SU-DHL-6 (cell line): ENCODE results near the gene HNRNPM.

Experiments
- EZH2phosphoT487 ChIP-seq: fragments of 200-600 bp; sonication (generic), shearing (Covaris generic); conservative IDR thresholded peaks from 2 replicates; pipeline ENCODE4 v1.6.1; 2018; ENCODE audit warnings: mild to moderate bottlenecking, antibody characterized with exemption, low read length, moderate library complexity, mixed read lengths
- TF ChIP-seq, protein P1 (sequence below): fragments of 200-600 bp; sonication (generic); IDR thresholded peaks from one replicate; pipeline ENCODE4 v1.5.1; 2017; ENCODE audit warnings: antibody characterized with exemption, mild to moderate bottlenecking, low read length, moderate library complexity; ENCODE audit not compliant: insufficient read depth, poor library complexity, severe bottlenecking

DNA sequence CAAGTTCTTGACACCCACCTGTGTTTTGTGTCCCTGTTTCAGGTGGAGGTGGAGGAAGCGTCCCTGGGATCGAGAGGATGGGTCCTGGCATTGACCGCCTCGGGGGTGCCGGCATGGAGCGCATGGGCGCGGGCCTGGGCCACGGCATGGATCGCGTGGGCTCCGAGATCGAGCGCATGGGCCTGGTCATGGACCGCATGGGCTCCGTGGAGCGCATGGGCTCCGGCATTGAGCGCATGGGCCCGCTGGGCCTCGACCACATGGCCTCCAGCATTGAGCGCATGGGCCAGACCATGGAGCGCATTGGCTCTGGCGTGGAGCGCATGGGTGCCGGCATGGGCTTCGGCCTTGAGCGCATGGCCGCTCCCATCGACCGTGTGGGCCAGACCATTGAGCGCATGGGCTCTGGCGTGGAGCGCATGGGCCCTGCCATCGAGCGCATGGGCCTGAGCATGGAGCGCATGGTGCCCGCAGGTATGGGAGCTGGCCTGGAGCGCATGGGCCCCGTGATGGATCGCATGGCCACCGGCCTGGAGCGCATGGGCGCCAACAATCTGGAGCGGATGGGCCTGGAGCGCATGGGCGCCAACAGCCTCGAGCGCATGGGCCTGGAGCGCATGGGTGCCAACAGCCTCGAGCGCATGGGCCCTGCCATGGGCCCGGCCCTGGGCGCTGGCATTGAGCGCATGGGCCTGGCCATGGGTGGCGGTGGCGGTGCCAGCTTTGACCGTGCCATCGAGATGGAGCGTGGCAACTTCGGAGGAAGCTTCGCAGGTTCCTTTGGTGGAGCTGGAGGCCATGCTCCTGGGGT is 41.0 kb downstream of the HNRNPM start:
- TF ChIP-seq, protein P1, sequence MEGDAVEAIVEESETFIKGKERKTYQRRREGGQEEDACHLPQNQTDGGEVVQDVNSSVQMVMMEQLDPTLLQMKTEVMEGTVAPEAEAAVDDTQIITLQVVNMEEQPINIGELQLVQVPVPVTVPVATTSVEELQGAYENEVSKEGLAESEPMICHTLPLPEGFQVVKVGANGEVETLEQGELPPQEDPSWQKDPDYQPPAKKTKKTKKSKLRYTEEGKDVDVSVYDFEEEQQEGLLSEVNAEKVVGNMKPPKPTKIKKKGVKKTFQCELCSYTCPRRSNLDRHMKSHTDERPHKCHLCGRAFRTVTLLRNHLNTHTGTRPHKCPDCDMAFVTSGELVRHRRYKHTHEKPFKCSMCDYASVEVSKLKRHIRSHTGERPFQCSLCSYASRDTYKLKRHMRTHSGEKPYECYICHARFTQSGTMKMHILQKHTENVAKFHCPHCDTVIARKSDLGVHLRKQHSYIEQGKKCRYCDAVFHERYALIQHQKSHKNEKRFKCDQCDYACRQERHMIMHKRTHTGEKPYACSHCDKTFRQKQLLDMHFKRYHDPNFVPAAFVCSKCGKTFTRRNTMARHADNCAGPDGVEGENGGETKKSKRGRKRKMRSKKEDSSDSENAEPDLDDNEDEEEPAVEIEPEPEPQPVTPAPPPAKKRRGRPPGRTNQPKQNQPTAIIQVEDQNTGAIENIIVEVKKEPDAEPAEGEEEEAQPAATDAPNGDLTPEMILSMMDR, result no peak
- TF ChIP-seq EZH2phosphoT487, result no peak
